Uterus (tissue), 4 donors: ENCODE data around the gene THRB. TPM values are rescaled to one million over a fixed set of nuclear protein-coding genes. Genes with fewer than 3 reads are reported as not detected.

Source experiments
- DNase-seq, 2 donors: peaks; one replicate each; pipeline ENCODE4 v3.0.0-alpha.2; 2019 to 2020
- H3K27ac ChIP-seq, 2 donors: fragments of 200-600 bp; sonication (generic); 1 replicate in 1 of 2; 2 replicates in 1 of 2; pipeline ENCODE4 v1.5.1; 2016 to 2018
- H3K27me3 ChIP-seq, 2 donors: fragments of 200-600 bp; sonication (generic); one replicate each; pipeline ENCODE4 v1.5.1; 2018 to 2019; ENCODE audit warnings: control low read depth in 1 of 2
- H3K36me3 ChIP-seq, 2 donors: fragments of 200-600 bp; sonication (generic); one replicate each; pipeline ENCODE4 v1.5.1; 2019; ENCODE audit warnings: control low read depth in 1 of 2
- H3K4me1 ChIP-seq, 2 donors: fragments of 200-600 bp; sonication (generic); one replicate each; pipeline ENCODE4 v1.5.1; 2018 to 2019; ENCODE audit warnings: control low read depth in 1 of 2
- H3K4me3 ChIP-seq, 2 donors: fragments of 200-600 bp; sonication (generic); 1 replicate in 1 of 2; 2 replicates in 1 of 2; pipeline ENCODE4 v1.5.1; 2018 to 2019; ENCODE audit warnings: mild to moderate bottlenecking in 1 of 2
- H3K9me3 ChIP-seq, 2 donors: fragments of 200-600 bp; sonication (generic); one replicate each; pipeline ENCODE4 v1.5.1; 2019; ENCODE audit warnings: control low read depth in 1 of 2
- CTCF ChIP-seq, 4 experiments: fragments of 200-600 bp in 2 of 4; fragments of 450-650 bp in 2 of 4; sonication (generic) in 2 of 4; IDR thresholded peaks; one replicate each; pipeline ENCODE4 v1.5.1; 2016 to 2019; ENCODE audit warnings: antibody characterized with exemption in 4 of 4, mild to moderate bottlenecking in 2 of 4, moderate library complexity in 1 of 4
- POLR2A ChIP-seq, 2 donors: fragments of 450-650 bp; IDR thresholded peaks; one replicate each; pipeline ENCODE4 v1.6.1; 2016; ENCODE audit warnings: antibody characterized with exemption in 2 of 2, mild to moderate bottlenecking in 1 of 2, moderate library complexity in 1 of 2
- intact Hi-C: fragments of 100-400 bp; cut with DNase I; formaldehyde crosslinking; loops from one replicate; pipeline ENCODE4 v1.15.1; 2023; ENCODE audit warnings: low total_unique reads
- total RNA-seq, 4 donors: library from RNA; depleted of rRNA in 3 of 4; stranded (reverse); fragments of >200 nt in 3 of 4; gene quantifications; one replicate each; pipeline versions ENCODE4 v1.1.0 to v1.2.4, GENCODE V29; 2014 to 2023
- donor health status: DM: yes; HTN: yes; CAD: no.

The THRB gene
- total RNA-seq, 4 donors from 2014 or later = 4.6 to 38.2 (median 17.3) TPM

- TF ChIP-seq CTCF (IDR thresholded peaks at IDR 0.05) = no peak
- H3K9me3 ChIP-seq = no peaks in the 10 kb centered on the region
- H3K4me3 ChIP-seq = no peak overlapping the region
- DNase-seq = no peak
- no peaks in the 10 kb centered on the region for H3K27me3 ChIP-seq
- H3K4me1 ChIP-seq = no peaks in the 10 kb centered on the region
- H3K27ac ChIP-seq = no peak overlapping the region
- H3K36me3 ChIP-seq = no peaks in the 10 kb centered on the region
- intact Hi-C loops = no loop called here
Measured at GRCh38 chr3:24474862-24475261, 19.8 kb downstream of the THRB start.

- intact Hi-C loops = no loop called here
- Histone ChIP-seq H3K27me3 (no peaks in the 10 kb centered on the region), H3K9me3 (no peaks in the 10 kb centered on the region), H3K4me1 (no peaks in the 10 kb centered on the region), H3K4me3 (no peak overlapping the region), H3K36me3 (no peaks in the 10 kb centered on the region), H3K27ac (no peak overlapping the region)
- DNase-seq = no peak
- TF ChIP-seq POLR2A (IDR thresholded peaks at IDR 0.05) (no peak), CTCF (IDR thresholded peaks at IDR 0.05) (no peak)
Measured at GRCh38 chr3:24472358-24472757, 22.3 kb downstream of the THRB start.

GRCh38 chr3:24471486-24471885 lies 23.2 kb downstream of the THRB start:
- Histone ChIP-seq H3K36me3 (no peaks in the 10 kb centered on the region), H3K4me3 (no peak overlapping the region), H3K27ac (no peak overlapping the region), H3K4me1 (no peaks in the 10 kb centered on the region), H3K27me3 (no peaks in the 10 kb centered on the region), H3K9me3 (no peaks in the 10 kb centered on the region)
- TF ChIP-seq CTCF (IDR thresholded peaks at IDR 0.05) (no peak), POLR2A (IDR thresholded peaks at IDR 0.05) (no peak)
- intact Hi-C loops = no loop called here
- no peak for DNase-seq

GRCh38 chr3:24470277-24470676 lies 24.4 kb downstream of the THRB start:
- intact Hi-C loops = no loop called here
- H3K9me3 ChIP-seq = no peaks in the 10 kb centered on the region
- no peak overlapping the region for H3K4me3 ChIP-seq

GRCh38 chr3:24464389-24464788 lies 30.3 kb downstream of the THRB start:
- Histone ChIP-seq H3K36me3 (no peaks in the 10 kb centered on the region), H3K27ac (no peak overlapping the region), H3K4me1 (peaks cover 0 to 4% of the 10 kb centered on the region in 2 donors), H3K4me3 (no peak overlapping the region), H3K27me3 (no peaks in the 10 kb centered on the region), H3K9me3 (no peaks in the 10 kb centered on the region)
- DNase-seq = no peak
- TF ChIP-seq CTCF (IDR thresholded peaks at IDR 0.05) (no peak), POLR2A (IDR thresholded peaks at IDR 0.05) (no peak)
- intact Hi-C loops = no loop called here

More at GRCh38 chr3:24470277-24470676, 24.4 kb downstream of the THRB start:
- Histone ChIP-seq H3K27me3 (no peaks in the 10 kb centered on the region), H3K36me3 (no peaks in the 10 kb centered on the region), H3K4me1 (no peaks in the 10 kb centered on the region), H3K27ac (no peak overlapping the region)
- TF ChIP-seq POLR2A (IDR thresholded peaks at IDR 0.05) = no peak
- no peak for TF ChIP-seq CTCF (IDR thresholded peaks at IDR 0.05)
- DNase-seq = no peak
